Nephron progenitor cell (in vitro differentiated cells): ENCODE measurements around the gene HS1BP3.
A peak's percentile ranks its signal among the peaks of the same experiment; 100 is the strongest.

Source experiments
- DNase-seq: peaks from one replicate; pipeline ENCODE4 v3.0.0; 2021
- H3K27ac Mint-ChIP-seq: 2 replicates; pipeline ENCODE4 v1.8.0; 2021; ENCODE audit warnings: mild to moderate bottlenecking, moderate library complexity, mixed read lengths
- H3K27me3 Mint-ChIP-seq: 2 replicates; pipeline ENCODE4 v1.8.0; 2021; ENCODE audit warnings: mild to moderate bottlenecking, low read depth, mixed read lengths; ENCODE audit not compliant: poor library complexity
- H3K36me3 Mint-ChIP-seq: 2 replicates; pipeline ENCODE4 v1.8.0; 2021; ENCODE audit warnings: low read depth, mixed read lengths
- H3K4me1 Mint-ChIP-seq: 2 replicates; pipeline ENCODE4 v1.8.0; 2021; ENCODE audit warnings: mixed read lengths
- H3K4me3 Mint-ChIP-seq: 2 replicates; pipeline ENCODE4 v1.8.0; 2021; ENCODE audit warnings: mild to moderate bottlenecking, moderate library complexity, mixed read lengths
- H3K9me3 Mint-ChIP-seq: 2 replicates; pipeline ENCODE4 v1.8.0; 2021; ENCODE audit warnings: mild to moderate bottlenecking, moderate library complexity, mixed read lengths
- TF ChIP-seq, protein P1 (sequence below): fragments of 200-600 bp; sonication (generic); IDR thresholded peaks from 2 replicates; pipeline ENCODE4 v1.5.0; 2021; ENCODE audit warnings: antibody characterized with exemption

Gene HS1BP3

DNA sequence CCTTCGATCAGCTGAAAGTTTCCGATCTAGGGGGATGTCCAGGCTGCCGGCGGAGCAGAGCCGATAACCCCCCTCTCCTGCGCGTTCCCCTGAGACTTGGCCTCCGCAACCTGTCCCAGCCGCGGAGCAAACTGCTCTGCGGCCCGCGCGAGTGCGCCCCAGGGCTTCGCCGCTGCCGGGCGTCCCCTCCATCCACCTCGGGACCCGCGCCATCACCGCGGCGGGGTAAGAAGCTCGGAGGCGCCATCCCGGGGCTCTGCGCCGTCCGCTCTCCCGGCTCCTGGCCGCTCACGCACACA is 15.1 kb upstream of the HS1BP3 start:
- H3K27me3 Mint-ChIP-seq: peaks cover 96% of the 10 kb centered on the region
- no peaks in the 10 kb centered on the region for H3K36me3 Mint-ChIP-seq
- H3K27ac Mint-ChIP-seq: no peak overlapping the region

DNA sequence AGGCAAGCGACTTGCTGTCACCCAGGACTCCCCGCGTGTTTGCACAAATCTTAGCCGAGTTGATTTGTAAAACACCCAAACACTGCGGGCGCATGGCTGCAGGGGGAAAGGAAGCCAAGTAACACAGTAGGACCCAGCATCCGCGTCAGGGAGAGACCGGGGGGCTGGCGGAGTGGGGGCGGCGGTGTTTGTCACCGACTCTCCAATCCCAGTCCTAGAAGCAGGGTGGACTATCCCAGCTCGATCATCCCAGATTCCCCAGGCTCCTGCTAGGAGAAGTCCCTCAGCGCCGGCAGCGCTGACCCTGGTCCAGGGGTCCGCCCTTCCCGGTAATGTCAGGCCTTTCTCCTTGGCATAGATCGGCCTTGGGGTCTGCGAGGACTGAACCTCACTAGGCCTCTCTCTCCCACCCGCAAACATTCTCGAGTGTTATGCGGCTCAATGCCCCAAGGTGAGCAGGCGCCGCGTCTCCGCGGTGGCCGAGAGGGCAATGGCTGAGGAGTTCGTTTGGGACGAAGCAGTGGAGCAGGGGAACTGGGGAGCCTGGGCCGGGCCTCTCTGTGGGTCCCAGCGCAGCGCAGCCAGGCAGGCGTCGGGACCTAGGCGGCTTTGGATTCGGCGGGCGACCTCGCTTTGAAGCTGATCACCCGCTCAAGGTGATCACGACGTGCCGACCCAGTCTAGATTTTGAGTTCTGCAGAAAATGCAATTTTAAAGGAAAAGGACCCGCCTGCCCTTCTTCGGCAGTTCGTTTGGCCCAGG is 14.5 kb upstream of the HS1BP3 start:
- Mint-ChIP-seq H3K27me3 (peaks cover 96% of the 10 kb centered on the region), H3K9me3 (no peaks in the 10 kb centered on the region), H3K36me3 (no peaks in the 10 kb centered on the region), H3K4me1 (peaks cover 20% of the 10 kb centered on the region), H3K27ac (no peak overlapping the region), H3K4me3 (peak overlapping the region; percentile 68)
- DNase-seq: peak; percentile 35
- TF ChIP-seq, protein P1, sequence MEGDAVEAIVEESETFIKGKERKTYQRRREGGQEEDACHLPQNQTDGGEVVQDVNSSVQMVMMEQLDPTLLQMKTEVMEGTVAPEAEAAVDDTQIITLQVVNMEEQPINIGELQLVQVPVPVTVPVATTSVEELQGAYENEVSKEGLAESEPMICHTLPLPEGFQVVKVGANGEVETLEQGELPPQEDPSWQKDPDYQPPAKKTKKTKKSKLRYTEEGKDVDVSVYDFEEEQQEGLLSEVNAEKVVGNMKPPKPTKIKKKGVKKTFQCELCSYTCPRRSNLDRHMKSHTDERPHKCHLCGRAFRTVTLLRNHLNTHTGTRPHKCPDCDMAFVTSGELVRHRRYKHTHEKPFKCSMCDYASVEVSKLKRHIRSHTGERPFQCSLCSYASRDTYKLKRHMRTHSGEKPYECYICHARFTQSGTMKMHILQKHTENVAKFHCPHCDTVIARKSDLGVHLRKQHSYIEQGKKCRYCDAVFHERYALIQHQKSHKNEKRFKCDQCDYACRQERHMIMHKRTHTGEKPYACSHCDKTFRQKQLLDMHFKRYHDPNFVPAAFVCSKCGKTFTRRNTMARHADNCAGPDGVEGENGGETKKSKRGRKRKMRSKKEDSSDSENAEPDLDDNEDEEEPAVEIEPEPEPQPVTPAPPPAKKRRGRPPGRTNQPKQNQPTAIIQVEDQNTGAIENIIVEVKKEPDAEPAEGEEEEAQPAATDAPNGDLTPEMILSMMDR: no peak

More for the DNA sequence above, 15.1 kb upstream of the HS1BP3 start:
- H3K4me3 Mint-ChIP-seq: peak overlapping the region; percentile 74
- peaks cover 20% of the 10 kb centered on the region for H3K4me1 Mint-ChIP-seq
- H3K9me3 Mint-ChIP-seq: no peaks in the 10 kb centered on the region
- no peak for DNase-seq
- TF ChIP-seq, protein P1: no peak

DNA sequence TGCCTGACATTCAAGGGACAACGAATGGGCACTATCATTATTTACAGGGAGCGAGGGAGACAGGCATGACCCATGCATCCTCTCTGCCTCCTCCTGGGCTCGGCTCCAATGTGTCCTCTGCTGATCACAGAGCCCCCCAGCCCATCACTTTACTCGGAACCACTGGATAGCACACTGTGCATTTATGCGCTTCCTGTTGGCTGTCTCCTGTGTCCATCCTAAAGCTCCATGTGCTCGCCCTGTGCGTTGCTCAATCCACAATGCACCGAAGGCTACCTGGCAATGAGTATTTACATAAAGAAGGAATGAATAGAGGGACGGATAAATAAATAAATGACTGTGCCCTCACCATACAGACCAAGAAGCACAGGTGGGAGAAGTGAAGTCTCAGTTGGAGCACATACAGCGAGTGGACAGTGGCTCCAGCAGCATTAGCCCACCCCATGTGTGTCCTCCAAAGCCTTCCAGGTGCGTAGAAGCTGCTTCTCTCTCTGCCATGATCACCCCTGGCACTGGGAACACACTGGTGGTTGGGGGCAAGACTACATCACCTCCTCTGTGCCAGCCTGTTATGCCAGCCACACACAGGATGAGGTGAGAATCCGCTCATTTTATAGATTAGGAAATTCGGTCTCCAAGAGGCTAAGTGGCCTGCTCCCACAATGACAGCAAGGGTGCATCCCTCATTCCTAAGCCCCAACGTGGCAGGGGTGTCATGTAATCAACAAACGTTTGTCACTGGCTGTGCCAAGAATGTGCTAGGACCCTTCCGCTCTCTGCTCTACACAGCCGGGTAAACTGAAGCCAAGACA is 13.7 kb upstream of the HS1BP3 start:
- H3K4me3 Mint-ChIP-seq: peak overlapping the region; percentile 31
- peaks cover 96% of the 10 kb centered on the region for H3K27me3 Mint-ChIP-seq
- no peak overlapping the region for H3K27ac Mint-ChIP-seq
- no peaks in the 10 kb centered on the region for H3K9me3 Mint-ChIP-seq
- peaks cover 17% of the 10 kb centered on the region for H3K4me1 Mint-ChIP-seq
- no peak for DNase-seq
- TF ChIP-seq, protein P1: no peak
- H3K36me3 Mint-ChIP-seq: no peaks in the 10 kb centered on the region

DNA sequence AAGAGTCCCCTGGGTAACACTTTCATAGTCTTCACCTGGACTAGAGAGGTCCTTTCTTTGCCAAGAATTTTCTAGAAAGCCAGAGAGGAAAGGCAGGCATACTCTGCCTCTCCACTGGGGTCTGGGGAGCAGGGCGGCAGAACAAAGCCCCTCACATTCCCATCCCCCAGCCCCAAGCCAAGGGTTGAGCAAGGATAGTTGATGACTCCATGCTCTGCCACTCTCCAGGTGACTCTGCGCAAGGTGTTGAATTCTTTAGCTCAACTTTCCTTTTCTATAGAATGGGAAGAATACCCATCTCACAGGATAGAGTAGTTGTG is 13.1 kb upstream of the HS1BP3 start:
- no peak overlapping the region for H3K27ac Mint-ChIP-seq
- TF ChIP-seq, protein P1: no peak
- H3K9me3 Mint-ChIP-seq: no peaks in the 10 kb centered on the region
- no peaks in the 10 kb centered on the region for H3K36me3 Mint-ChIP-seq
- DNase-seq: no peak
- H3K27me3 Mint-ChIP-seq: peaks cover 96% of the 10 kb centered on the region
- H3K4me1 Mint-ChIP-seq: peaks cover 14% of the 10 kb centered on the region
- H3K4me3 Mint-ChIP-seq: no peak overlapping the region

DNA sequence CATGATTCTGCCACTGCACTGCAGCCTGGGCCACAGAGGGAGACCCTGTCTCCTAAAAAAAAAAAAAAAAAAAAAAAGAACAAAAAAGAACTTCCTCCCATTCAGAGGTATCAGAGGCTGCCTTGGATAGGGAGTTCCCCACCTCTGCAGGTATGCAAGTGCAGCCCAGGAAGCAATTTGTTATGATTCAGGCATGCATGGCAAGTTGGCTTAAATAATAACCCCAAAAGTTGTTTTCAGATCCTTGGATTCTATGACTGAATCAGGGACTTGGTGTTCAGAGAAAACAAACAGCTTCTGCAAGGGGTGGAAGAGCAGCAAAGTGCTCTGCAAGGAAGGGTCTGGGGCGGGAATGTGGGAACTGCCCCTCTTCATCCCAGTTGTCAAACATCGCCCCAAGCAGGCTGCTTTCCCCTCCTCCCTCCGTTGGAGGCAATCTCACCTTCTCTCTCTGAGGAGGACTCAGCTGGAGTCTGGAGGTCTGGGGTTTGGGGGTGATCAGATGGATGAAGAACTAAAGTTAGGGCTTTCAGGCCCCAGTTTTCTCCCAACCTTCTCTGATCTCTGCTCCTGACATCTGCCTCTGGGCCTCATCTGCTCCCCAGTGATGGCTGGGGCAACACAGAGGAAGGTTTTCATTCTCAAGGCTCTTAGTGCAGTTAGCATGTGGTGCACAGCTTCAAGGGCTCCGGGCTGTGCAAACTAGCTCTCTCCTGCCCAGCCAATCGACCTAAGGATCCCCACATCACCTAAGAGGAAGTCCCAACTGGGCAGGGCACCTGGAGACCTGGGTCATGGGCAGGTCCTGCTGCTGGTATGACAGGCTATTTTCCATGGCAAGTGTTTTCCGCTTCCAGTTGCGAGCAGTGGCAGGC is 12.5 kb upstream of the HS1BP3 start:
- H3K36me3 Mint-ChIP-seq: no peaks in the 10 kb centered on the region
- no peak for DNase-seq
- no peak overlapping the region for H3K27ac Mint-ChIP-seq
- peaks cover 96% of the 10 kb centered on the region for H3K27me3 Mint-ChIP-seq
- H3K4me1 Mint-ChIP-seq: peaks cover 14% of the 10 kb centered on the region
- H3K9me3 Mint-ChIP-seq: no peaks in the 10 kb centered on the region
- no peak overlapping the region for H3K4me3 Mint-ChIP-seq
- TF ChIP-seq, protein P1: no peak
